Heart left ventricle (tissue), 13 donors: ENCODE results near the gene PCSK1N.

ENCODE experiments used
- POLR2A ChIP-seq, 2 donors: fragments of 450-650 bp; IDR thresholded peaks; one replicate each; pipeline ENCODE4 v1.6.1; 2017; ENCODE audit warnings: antibody characterized with exemption in 2 of 2, mild to moderate bottlenecking in 2 of 2, moderate library complexity in 2 of 2
- TF ChIP-seq, protein P1 (sequence below), 12 donors: fragments of 200-600 bp; sonication (generic) in 4 of 12; IDR thresholded peaks; one replicate each; pipeline versions ENCODE4 v1.5.0 to v1.8.0; 2018 to 2022; ENCODE audit warnings: antibody characterized with exemption in 12 of 12, mild to moderate bottlenecking in 5 of 12
- donor health status: ischemic (EF 13 %, LVEDD 7.1; RV severe dilation, severe dysfunction).
- donor health status: DM: no; HTN: yes; CAD: no.
- donor health status: DM: no; HTN: no; CAD: no.
- donor health status: ischemic (EF 25% LVEDD 6.9; RV normal size, moderate dysfunction).
- donor health status: ischemic (EF 25% LVEDD 5.7; RV mildly dilated, moderate dysfunction).
- donor health status: ischemic (EF 35%, LVEDD 5.7; RV mildly dilated, moderate dysfunction).
- donor health status: nonischemic (EF 11% LVEDD 7.7; RV severe dilation, severe dysfunction).
- donor health status: DM: yes; HTN: yes; CAD: no.
- donor health status: PGD.
- donor health status: ischemic (EF 29% LVEDD 5.4; RV normal size, mild dysfunction).
- donor health status: nonischemic (EF 23%, LVEDD 6.1; RV moderate dilation, normal function).

DNA sequence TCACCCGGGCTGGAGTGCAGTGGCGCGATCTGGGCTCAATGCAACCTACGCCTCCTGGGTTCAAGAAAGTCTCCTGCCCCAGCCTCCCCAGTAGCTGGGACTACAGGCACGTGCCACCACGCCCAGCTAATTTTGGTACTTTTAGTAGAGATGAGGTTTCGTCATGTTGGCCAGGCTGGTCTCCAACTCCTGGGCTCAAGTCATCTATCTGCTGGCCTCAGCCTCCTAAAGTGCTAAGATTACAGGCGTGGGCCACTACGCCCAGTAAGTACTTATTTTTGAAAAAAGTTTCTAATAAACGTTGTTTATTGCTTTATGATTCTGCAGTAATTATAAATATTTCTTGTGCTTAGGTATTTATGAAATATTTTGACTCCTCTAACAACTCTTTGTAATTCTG lies 4.3 kb upstream of the PCSK1N start:
- TF ChIP-seq, protein P1, sequence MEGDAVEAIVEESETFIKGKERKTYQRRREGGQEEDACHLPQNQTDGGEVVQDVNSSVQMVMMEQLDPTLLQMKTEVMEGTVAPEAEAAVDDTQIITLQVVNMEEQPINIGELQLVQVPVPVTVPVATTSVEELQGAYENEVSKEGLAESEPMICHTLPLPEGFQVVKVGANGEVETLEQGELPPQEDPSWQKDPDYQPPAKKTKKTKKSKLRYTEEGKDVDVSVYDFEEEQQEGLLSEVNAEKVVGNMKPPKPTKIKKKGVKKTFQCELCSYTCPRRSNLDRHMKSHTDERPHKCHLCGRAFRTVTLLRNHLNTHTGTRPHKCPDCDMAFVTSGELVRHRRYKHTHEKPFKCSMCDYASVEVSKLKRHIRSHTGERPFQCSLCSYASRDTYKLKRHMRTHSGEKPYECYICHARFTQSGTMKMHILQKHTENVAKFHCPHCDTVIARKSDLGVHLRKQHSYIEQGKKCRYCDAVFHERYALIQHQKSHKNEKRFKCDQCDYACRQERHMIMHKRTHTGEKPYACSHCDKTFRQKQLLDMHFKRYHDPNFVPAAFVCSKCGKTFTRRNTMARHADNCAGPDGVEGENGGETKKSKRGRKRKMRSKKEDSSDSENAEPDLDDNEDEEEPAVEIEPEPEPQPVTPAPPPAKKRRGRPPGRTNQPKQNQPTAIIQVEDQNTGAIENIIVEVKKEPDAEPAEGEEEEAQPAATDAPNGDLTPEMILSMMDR (IDR thresholded peaks at IDR 0.05), result no peak
- no peak for TF ChIP-seq POLR2A (IDR thresholded peaks at IDR 0.05)
